Astrocyte of the hippocampus (primary cell): Measurements from ENCODE around the gene NFKBIA.
"Not testable (repeated sequence)": the region's sequence is repeated elsewhere in the genome, so short reads cannot be mapped to it uniquely, and the experiment has no call there.

ENCODE experiments used
- DNase-seq: peaks from one replicate; pipeline ENCODE4 v3.0.0; 2011; ENCODE audit warnings: low read depth, low spot score

Gene NFKBIA, protein sequence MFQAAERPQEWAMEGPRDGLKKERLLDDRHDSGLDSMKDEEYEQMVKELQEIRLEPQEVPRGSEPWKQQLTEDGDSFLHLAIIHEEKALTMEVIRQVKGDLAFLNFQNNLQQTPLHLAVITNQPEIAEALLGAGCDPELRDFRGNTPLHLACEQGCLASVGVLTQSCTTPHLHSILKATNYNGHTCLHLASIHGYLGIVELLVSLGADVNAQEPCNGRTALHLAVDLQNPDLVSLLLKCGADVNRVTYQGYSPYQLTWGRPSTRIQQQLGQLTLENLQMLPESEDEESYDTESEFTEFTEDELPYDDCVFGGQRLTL

GRCh38 chr14:35404449-35405303, at the start of gene NFKBIA:
NFKBIA (minus strand) TSS chr14:35404749; CDS start chr14:35404644, 105 bp downstream.
- peak; percentile 97 for DNase-seq

- DNase-seq = no peak
These were observed 41.9 kb upstream of the NFKBIA start for GRCh38 chr14:35446450-35446849.

DNA sequence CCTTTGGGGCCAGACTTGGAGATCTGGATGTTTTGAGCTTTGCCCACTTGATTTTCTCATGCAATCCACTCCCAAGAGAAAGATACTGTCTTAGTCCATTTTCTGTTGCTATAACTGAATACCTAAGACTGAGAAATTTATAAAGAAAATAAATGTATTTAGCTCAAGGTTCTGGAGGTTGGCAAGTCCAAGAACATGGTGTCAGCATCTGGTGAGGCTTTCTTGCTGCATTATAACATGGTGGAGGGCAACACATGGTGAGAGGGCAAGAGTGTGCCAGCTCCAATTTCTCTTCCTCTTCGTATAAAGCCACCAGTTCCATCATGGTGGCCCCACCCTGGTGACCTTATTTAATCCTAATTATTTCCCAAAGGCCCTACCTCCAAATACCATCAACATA, 39.6 kb upstream of the NFKBIA start:
- no peak for DNase-seq

- no peak for DNase-seq
These were observed 36.6 kb upstream of the NFKBIA start for GRCh38 chr14:35441160-35441559.

GRCh38 chr14:35438910-35439713, 34.6 kb upstream of the NFKBIA start:
- no peak for DNase-seq

DNA sequence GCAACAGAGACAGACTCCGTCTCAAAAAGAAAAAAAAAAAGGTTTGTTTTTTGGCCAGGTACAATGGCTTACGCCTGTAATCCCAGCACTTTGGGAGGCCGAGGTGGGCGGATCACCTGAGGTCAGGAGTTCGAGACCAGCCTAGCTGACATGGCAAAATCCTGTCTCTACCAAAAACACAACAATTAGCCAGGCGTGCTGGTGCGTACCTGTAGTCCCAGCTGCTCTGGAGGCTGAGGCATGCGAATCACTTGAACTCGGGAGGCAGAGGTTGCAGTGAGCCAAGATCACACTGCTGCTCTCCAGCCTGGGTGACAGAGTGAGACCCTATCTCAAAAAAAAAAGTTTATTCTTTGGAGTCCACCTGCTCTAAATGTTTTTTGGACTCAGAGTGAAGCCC, 33.9 kb upstream of the NFKBIA start:
- DNase-seq = not testable (repeated sequence)

GRCh38 chr14:35435177-35435576, 30.6 kb upstream of the NFKBIA start:
- no peak for DNase-seq

GRCh38 chr14:35433826-35434225, 29.3 kb upstream of the NFKBIA start:
- DNase-seq = no peak

DNA sequence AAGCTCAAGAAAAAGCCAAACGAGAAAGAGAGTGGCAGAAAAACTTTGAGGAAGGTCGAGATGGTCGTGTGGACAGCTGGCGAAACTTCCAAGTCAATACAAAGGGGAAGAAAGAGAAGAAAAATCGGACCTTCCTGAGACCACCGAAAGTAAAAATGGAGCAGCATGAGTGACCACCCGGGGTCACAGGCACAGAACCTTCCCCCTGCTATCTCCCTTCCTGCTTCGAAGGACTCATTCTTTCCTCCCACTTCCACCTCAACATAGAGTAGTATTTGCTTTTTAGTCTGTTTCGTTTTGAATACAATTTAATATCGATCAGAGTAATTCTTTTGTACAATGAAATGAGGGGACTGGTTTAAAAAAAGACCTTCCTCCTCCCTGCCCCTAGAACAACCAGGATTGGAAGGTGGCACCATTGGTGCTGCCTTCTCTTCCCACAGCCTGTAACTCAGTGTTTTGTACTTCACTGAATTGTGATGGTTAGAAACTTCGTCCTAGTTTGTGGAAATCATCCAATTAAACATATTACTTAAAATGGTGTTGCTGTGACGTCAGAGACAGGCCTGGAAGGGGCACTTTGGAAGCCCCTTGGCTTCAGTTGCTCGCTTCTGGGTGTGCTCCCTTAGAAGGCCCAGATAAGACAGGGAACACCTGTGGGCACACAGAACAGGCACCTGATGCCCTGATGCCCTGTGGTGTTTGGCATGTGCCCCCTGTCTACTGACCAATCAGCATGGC, 26.1 kb upstream of the NFKBIA start:
- DNase-seq = no peak

DNA sequence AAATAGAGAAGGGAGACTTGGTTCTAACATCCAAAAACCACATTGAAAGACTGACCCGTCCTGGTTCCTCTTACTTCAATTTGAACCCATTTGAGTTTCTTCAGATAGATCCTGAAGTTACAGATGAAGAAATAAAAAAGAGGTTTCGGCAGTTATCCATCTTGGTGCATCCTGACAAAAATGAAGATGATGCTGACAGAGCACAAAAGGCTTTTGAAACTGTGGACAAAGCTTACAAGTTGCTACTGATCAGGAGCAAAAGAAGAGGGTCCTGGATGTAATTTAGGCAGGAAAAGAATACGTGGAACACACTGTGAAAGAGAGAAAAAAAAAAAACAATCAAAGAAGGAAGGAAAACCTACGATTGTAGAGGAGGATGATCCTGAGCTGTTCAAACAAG, 25.4 kb upstream of the NFKBIA start:
- no peak for DNase-seq

GRCh38 chr14:35425850-35426249, 21.3 kb upstream of the NFKBIA start:
- no peak for DNase-seq

- no peak for DNase-seq
These were observed 19.1 kb upstream of the NFKBIA start for GRCh38 chr14:35423621-35424020.

GRCh38 chr14:35420036-35420811, 15.7 kb upstream of the NFKBIA start:
- DNase-seq = peak; percentile 39

- DNase-seq = no peak
These were observed 14.9 kb upstream of the NFKBIA start for GRCh38 chr14:35419429-35419841.

- no peak for DNase-seq
These were observed 13.5 kb upstream of the NFKBIA start for GRCh38 chr14:35418093-35418492.

DNA sequence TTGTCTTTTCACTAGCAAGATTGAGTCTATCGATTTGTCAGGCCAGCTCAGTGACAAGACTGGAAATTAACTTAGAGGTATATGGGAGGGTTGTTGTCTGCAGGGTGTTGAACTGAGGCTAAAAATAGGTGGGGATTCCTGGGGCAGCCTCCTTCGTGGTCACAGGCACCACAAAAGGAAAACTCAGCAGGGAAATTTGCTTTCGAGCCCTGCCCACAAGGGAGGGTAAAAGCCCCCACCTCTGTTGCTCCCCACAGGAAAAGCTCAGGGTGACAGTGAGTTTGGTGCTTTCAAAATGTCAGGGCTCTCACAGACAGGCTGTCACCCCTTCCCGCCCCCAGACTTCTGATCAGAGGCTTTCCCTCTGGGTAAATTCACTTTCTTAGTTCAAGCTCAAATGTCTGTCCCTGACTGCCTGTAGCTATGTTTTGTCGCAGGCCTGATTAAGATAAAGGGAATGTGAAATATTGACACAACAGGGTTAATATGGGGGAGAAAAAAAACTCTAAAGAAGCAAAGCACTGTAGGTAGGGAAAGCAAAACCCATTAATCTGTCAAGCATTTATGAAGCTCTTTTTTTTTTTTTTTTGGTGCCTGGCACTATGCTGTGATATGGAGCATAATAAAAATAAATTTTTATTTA, 11.7 kb upstream of the NFKBIA start:
- DNase-seq = no peak

- no peak for DNase-seq
These were observed 9.8 kb upstream of the NFKBIA start for GRCh38 chr14:35414365-35414764.

DNA sequence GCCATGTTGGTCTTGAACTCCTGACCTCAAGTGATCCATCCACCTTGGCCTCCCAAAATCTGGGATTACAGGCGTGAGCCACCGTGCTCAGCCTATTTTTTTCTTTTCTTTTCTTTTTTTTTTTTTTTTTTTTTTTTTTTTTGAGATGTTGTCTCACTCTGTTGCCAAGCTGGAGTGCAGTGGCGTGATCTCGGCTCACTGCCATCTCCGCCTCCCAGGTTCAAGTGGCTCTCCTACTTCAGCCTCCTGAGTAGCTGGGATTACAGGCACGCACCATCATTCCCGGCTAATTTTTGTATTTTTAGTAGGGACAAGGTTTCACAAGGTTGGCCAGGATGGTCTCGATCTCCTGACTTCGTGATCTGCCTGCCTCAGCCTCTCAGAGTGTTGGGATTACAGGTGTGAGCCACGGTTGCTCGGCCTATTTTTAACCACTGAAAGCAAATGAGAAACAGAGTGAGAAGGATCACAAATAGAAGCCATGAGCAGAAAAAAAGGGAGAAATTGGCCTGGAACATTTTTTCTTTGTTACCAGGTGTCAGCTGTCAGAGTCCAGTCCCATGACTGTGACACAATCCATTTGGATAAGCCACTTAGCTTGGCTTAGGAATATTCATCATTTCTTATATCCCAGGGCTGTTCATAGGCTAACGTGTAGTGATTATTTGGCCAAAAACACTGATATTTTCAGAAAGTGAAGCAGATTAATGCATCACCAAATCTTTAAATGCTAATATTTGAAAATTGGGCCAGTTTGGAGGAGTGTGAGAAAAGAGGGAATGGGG, 7.9 kb upstream of the NFKBIA start:
- DNase-seq = no peak

- no peak for DNase-seq
These were observed 6.3 kb upstream of the NFKBIA start for GRCh38 chr14:35410858-35411257.
